HepG2 (cell line): ENCODE data around the gene MBD3. TPM values are rescaled to one million over a fixed set of nuclear protein-coding genes. Genes with fewer than 3 reads are reported as not detected.

Experiments
- CEBPB ChIP-seq: IDR thresholded peaks from 2 replicates; pipeline ENCODE4 v1.6.1; 2011; ENCODE audit warnings: low read depth, low read length, improper control_type of control experiment, borderline replicate concordance
- HDAC2 ChIP-seq: sonication (generic); formaldehyde crosslinking; IDR thresholded peaks from 2 replicates; pipeline ENCODE4 v1.4.0; 2020; ENCODE audit warnings: missing genetic modification reagents
- HMG20A ChIP-seq: IDR thresholded peaks from 2 replicates; pipeline ENCODE4 v1.6.1; 2016; ENCODE audit warnings: borderline replicate concordance
- HNRNPH1 ChIP-seq: fragments of 200-400 bp; formaldehyde crosslinking; optimal IDR thresholded peaks from 2 replicates; pipeline ENCODE3; 2017; ENCODE audit warnings: mild to moderate bottlenecking, low read depth, low read length
- IRX3 ChIP-seq: sonication (generic); formaldehyde crosslinking; IDR thresholded peaks from 2 replicates; pipeline ENCODE4 v1.8.1; 2023; ENCODE audit warnings: mild to moderate bottlenecking, low read depth, missing genetic modification reagents, borderline replicate concordance
- KDM3A ChIP-seq: IDR thresholded peaks from 2 replicates; pipeline ENCODE4 v1.6.1; 2018; ENCODE audit warnings: low read depth, missing compliant biosample characterization
- NRL ChIP-seq: sonication (generic); formaldehyde crosslinking; IDR thresholded peaks from 2 replicates; pipeline ENCODE4 v1.5.0; 2020; ENCODE audit warnings: missing genetic modification reagents, mild to moderate bottlenecking, moderate library complexity, borderline replicate concordance
- RCOR2 ChIP-seq: IDR thresholded peaks from 2 replicates; pipeline ENCODE4 v1.6.1; 2016; ENCODE audit warnings: missing biosample characterization, missing genetic modification reagents
- SNAI1 ChIP-seq: sonication (generic); formaldehyde crosslinking; IDR thresholded peaks from 2 replicates; pipeline ENCODE4 v1.5.0; 2020; ENCODE audit warnings: mild to moderate bottlenecking, missing genetic modification reagents, borderline replicate concordance
- ZFX ChIP-seq: sonication (generic); formaldehyde crosslinking; IDR thresholded peaks from 2 replicates; pipeline ENCODE4 v1.4.0; 2020; ENCODE audit warnings: mild to moderate bottlenecking, low read depth, missing genetic modification reagents, moderate library complexity
- ZNF225 ChIP-seq: sonication (generic); formaldehyde crosslinking; IDR thresholded peaks from 2 replicates; pipeline ENCODE4 v1.4.0; 2020; ENCODE audit warnings: mild to moderate bottlenecking, missing genetic modification reagents
- ZNF263 ChIP-seq: sonication (generic); formaldehyde crosslinking; IDR thresholded peaks from 2 replicates; pipeline ENCODE4 v1.4.0; 2020; ENCODE audit warnings: missing genetic modification reagents
- ZNF543 ChIP-seq: sonication (generic); formaldehyde crosslinking; IDR thresholded peaks from 2 replicates; pipeline ENCODE4 v1.4.0; 2020; ENCODE audit warnings: mild to moderate bottlenecking, missing genetic modification reagents
- ZNF615 ChIP-seq: sonication (generic); formaldehyde crosslinking; IDR thresholded peaks from 2 replicates; pipeline ENCODE4 v1.5.0; 2020; ENCODE audit warnings: mild to moderate bottlenecking, missing genetic modification reagents, borderline replicate concordance
- ZNF746 ChIP-seq: sonication (generic); formaldehyde crosslinking; IDR thresholded peaks from 2 replicates; pipeline ENCODE4 v1.8.0; 2022; ENCODE audit warnings: mild to moderate bottlenecking, missing genetic modification reagents
- ZNF879 ChIP-seq: sonication (generic); formaldehyde crosslinking; IDR thresholded peaks from 2 replicates; pipeline ENCODE4 v1.8.1; 2023; ENCODE audit warnings: missing genetic modification reagents
- polyA plus RNA-seq, 8 experiments: library from polyadenylated mRNA; depleted of rRNA in 3 of 8; stranded (reverse) in 7 of 8; unstranded in 1 of 8; fragments of >200 nt; fragmentation: Illumina TruSeq in 4 of 8; extraction: Trizol in 4 of 8; gene quantifications; 2 replicates each; pipeline versions ENCODE4 v1.2.1 to v1.2.3, GENCODE V29; 2011 to 2016; ENCODE audit warnings: low read depth in 4 of 8, missing spikeins in 1 of 8, mixed read lengths in 1 of 8; ENCODE audit not compliant: insufficient read depth in 1 of 8
- total RNA-seq, 5 experiments: library from RNA; depleted of rRNA; stranded (reverse); fragments of >200 nt; fragmentation: Illumina TruSeq; extraction: Trizol; gene quantifications; 2 replicates each; pipeline ENCODE4 v1.2.3, GENCODE V29; 2016; ENCODE audit warnings: low read depth in 1 of 5
- TF ChIP-seq, protein P1 (sequence below): sonication (generic); formaldehyde crosslinking; conservative IDR thresholded peaks from 2 replicates; pipeline ENCODE4 v1.4.0; 2020; ENCODE audit warnings: missing genetic modification reagents
- TF ChIP-seq, protein P2 (sequence below): fragments of 450-650 bp; IDR thresholded peaks from 2 replicates; pipeline ENCODE4 v1.6.1; 2016
- TF ChIP-seq, protein P3 (sequence below): sonication (generic); formaldehyde crosslinking; IDR thresholded peaks from 2 replicates; pipeline ENCODE4 v1.9.0; 2021; ENCODE audit warnings: mild to moderate bottlenecking, missing genetic modification reagents
- TF ChIP-seq, protein P4 (sequence below): sonication (generic); formaldehyde crosslinking; IDR thresholded peaks from 2 replicates; pipeline ENCODE4 v1.8.1; 2023; ENCODE audit warnings: mild to moderate bottlenecking, missing genetic modification reagents

Gene MBD3
- total and polyA plus RNA-seq, 2 of the 13 experiments (the other 11 are each of a cell fraction or from before 2014, with no cell fraction given), result 21.2 to 76.9 TPM

DNA sequence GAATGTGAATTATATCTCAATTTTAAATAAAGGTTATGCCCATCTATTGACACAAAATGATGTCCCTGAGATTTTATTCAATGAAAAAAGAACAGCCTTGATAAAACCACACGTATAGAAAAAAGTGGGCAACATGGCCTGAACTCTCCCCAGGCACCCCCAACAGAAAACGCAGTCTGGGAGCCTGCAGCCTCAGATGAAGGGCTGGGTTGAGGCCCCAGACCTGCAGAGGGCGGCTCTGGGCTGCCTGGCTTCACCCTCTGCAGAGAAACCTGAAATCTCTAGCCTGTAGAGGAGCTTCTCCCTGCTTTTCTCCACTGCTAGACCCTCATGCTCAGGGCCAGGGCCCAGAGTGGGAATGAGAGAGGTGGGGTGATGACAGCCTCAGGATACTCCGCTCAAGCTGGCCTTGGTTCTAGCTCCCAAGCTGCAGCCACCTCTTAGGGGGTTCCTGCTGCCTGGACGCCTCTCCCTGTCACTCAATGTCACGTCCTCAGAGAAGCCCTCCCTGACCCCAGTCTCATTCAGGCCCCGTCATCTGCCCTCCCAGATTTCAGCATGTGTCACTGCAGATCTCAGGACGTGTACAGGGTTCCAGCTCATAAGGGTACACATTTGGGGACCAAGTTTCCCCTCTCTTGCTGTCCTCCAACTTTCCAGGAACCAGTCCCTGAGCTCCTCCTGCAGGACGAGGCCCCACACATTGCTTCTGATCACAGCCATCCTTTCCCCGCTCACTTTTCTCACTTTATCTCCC is 1.8 kb downstream of the MBD3 start (continued):
- TF ChIP-seq NRL (CRISPR knock-in tag) (peak; percentile 65; the same call in 1 of the 2 replicates), HNRNPH1 (no peak), ZNF746 (CRISPR knock-in tag) (no peak), KDM3A (CRISPR knock-in tag) (no peak), HDAC2 (no peak), ZNF263 (CRISPR knock-in tag) (no peak; the same call in 1 of the 2 replicates), ZNF879 (no peak), ZNF225 (CRISPR knock-in tag) (no peak), ZNF615 (CRISPR knock-in tag) (no peak), CEBPB (no peak), IRX3 (no peak), RCOR2 (CRISPR knock-in tag) (no peak), HMG20A (CRISPR knock-in tag) (no peak), SNAI1 (CRISPR knock-in tag) (no peak), ZNF543 (CRISPR knock-in tag) (no peak), ZFX (CRISPR knock-in tag) (peak; percentile 28; the same call in 1 of the 2 replicates)
- TF ChIP-seq, protein P1, sequence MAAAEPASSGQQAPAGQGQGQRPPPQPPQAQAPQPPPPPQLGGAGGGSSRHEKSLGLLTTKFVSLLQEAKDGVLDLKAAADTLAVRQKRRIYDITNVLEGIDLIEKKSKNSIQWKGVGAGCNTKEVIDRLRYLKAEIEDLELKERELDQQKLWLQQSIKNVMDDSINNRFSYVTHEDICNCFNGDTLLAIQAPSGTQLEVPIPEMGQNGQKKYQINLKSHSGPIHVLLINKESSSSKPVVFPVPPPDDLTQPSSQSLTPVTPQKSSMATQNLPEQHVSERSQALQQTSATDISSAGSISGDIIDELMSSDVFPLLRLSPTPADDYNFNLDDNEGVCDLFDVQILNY (CRISPR knock-in tag), result no peak
- TF ChIP-seq, protein P2, sequence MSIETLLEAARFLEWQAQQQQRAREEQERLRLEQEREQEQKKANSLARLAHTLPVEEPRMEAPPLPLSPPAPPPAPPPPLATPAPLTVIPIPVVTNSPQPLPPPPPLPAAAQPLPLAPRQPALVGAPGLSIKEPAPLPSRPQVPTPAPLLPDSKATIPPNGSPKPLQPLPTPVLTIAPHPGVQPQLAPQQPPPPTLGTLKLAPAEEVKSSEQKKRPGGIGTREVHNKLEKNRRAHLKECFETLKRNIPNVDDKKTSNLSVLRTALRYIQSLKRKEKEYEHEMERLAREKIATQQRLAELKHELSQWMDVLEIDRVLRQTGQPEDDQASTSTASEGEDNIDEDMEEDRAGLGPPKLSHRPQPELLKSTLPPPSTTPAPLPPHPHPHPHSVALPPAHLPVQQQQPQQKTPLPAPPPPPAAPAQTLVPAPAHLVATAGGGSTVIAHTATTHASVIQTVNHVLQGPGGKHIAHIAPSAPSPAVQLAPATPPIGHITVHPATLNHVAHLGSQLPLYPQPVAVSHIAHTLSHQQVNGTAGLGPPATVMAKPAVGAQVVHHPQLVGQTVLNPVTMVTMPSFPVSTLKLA, result no peak
- TF ChIP-seq, protein P3, sequence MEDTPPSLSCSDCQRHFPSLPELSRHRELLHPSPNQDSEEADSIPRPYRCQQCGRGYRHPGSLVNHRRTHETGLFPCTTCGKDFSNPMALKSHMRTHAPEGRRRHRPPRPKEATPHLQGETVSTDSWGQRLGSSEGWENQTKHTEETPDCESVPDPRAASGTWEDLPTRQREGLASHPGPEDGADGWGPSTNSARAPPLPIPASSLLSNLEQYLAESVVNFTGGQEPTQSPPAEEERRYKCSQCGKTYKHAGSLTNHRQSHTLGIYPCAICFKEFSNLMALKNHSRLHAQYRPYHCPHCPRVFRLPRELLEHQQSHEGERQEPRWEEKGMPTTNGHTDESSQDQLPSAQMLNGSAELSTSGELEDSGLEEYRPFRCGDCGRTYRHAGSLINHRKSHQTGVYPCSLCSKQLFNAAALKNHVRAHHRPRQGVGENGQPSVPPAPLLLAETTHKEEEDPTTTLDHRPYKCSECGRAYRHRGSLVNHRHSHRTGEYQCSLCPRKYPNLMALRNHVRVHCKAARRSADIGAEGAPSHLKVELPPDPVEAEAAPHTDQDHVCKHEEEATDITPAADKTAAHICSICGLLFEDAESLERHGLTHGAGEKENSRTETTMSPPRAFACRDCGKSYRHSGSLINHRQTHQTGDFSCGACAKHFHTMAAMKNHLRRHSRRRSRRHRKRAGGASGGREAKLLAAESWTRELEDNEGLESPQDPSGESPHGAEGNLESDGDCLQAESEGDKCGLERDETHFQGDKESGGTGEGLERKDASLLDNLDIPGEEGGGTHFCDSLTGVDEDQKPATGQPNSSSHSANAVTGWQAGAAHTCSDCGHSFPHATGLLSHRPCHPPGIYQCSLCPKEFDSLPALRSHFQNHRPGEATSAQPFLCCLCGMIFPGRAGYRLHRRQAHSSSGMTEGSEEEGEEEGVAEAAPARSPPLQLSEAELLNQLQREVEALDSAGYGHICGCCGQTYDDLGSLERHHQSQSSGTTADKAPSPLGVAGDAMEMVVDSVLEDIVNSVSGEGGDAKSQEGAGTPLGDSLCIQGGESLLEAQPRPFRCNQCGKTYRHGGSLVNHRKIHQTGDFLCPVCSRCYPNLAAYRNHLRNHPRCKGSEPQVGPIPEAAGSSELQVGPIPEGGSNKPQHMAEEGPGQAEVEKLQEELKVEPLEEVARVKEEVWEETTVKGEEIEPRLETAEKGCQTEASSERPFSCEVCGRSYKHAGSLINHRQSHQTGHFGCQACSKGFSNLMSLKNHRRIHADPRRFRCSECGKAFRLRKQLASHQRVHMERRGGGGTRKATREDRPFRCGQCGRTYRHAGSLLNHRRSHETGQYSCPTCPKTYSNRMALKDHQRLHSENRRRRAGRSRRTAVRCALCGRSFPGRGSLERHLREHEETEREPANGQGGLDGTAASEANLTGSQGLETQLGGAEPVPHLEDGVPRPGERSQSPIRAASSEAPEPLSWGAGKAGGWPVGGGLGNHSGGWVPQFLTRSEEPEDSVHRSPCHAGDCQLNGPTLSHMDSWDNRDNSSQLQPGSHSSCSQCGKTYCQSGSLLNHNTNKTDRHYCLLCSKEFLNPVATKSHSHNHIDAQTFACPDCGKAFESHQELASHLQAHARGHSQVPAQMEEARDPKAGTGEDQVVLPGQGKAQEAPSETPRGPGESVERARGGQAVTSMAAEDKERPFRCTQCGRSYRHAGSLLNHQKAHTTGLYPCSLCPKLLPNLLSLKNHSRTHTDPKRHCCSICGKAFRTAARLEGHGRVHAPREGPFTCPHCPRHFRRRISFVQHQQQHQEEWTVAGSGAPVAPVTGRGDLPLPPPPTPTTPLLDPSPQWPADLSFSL (CRISPR knock-in tag), result no peak
- TF ChIP-seq, protein P4, sequence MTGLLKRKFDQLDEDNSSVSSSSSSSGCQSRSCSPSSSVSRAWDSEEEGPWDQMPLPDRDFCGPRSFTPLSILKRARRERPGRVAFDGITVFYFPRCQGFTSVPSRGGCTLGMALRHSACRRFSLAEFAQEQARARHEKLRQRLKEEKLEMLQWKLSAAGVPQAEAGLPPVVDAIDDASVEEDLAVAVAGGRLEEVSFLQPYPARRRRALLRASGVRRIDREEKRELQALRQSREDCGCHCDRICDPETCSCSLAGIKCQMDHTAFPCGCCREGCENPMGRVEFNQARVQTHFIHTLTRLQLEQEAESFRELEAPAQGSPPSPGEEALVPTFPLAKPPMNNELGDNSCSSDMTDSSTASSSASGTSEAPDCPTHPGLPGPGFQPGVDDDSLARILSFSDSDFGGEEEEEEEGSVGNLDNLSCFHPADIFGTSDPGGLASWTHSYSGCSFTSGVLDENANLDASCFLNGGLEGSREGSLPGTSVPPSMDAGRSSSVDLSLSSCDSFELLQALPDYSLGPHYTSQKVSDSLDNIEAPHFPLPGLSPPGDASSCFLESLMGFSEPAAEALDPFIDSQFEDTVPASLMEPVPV (CRISPR knock-in tag), result no peak
